HepG2 (cell line): Measurements from ENCODE around the gene CCDC201. TPM values are rescaled to one million over a fixed set of nuclear protein-coding genes. Genes with fewer than 3 reads are reported as not detected.

Source experiments
- ARNT ChIP-seq: fragments of 450-650 bp; IDR thresholded peaks from 2 replicates; pipeline ENCODE4 v1.6.1; 2017
- CHD4 ChIP-seq: fragments of 200-600 bp; sonication (generic); IDR thresholded peaks from 2 replicates; pipeline ENCODE4 v1.7.0; 2017; ENCODE audit warnings: mild to moderate bottlenecking, low read length, borderline replicate concordance
- HNRNPL ChIP-seq: fragments of 200-400 bp; formaldehyde crosslinking; IDR thresholded peaks from 2 replicates; pipeline ENCODE4 v1.6.1; 2017; ENCODE audit warnings: mild to moderate bottlenecking, low read depth, low read length
- NBN ChIP-seq: fragments of 450-650 bp; conservative IDR thresholded peaks from 2 replicates; pipeline ENCODE4 v1.6.1; 2017
- PHF20 ChIP-seq: sonication (generic); formaldehyde crosslinking; IDR thresholded peaks from 2 replicates; pipeline ENCODE4 v1.5.0; 2020; ENCODE audit warnings: mild to moderate bottlenecking, missing genetic modification reagents
- SMC3 ChIP-seq: IDR thresholded peaks from 2 replicates; pipeline ENCODE4 v1.6.1; 2011; ENCODE audit warnings: low read length, improper control_type of control experiment
- SP140L ChIP-seq: sonication (generic); formaldehyde crosslinking; IDR thresholded peaks from 2 replicates; pipeline ENCODE4 v1.4.0; 2020; ENCODE audit warnings: missing genetic modification reagents, borderline replicate concordance
- STAT5B ChIP-seq: sonication (generic); formaldehyde crosslinking; IDR thresholded peaks from 2 replicates; pipeline ENCODE4 v1.4.0; 2020; ENCODE audit warnings: missing genetic modification reagents
- SYNCRIP ChIP-seq: fragments of 200-400 bp; formaldehyde crosslinking; IDR thresholded peaks from 2 replicates; pipeline ENCODE4 v1.6.1; 2018; ENCODE audit warnings: mild to moderate bottlenecking, low read depth, low read length; ENCODE audit not compliant: insufficient read depth
- XBP1 ChIP-seq: sonication (generic); formaldehyde crosslinking; IDR thresholded peaks from 2 replicates; pipeline ENCODE4 v1.5.0; 2020; ENCODE audit warnings: missing genetic modification reagents
- ZNF264 ChIP-seq: sonication (generic); formaldehyde crosslinking; IDR thresholded peaks from 2 replicates; pipeline ENCODE4 v1.4.0; 2020; ENCODE audit warnings: missing genetic modification reagents
- ZNF3 ChIP-seq: IDR thresholded peaks from 2 replicates; pipeline ENCODE4 v1.7.0; 2017; ENCODE audit warnings: inconsistent platforms
- ZNF326 ChIP-seq: sonication (generic); formaldehyde crosslinking; IDR thresholded peaks from 2 replicates; pipeline ENCODE4 v1.4.0; 2020; ENCODE audit warnings: missing genetic modification reagents, borderline replicate concordance
- ZNF432 ChIP-seq: sonication (generic); formaldehyde crosslinking; IDR thresholded peaks from 2 replicates; pipeline ENCODE4 v1.5.0; 2020; ENCODE audit warnings: missing genetic modification reagents, mild to moderate bottlenecking, borderline replicate concordance
- ZNF598 ChIP-seq: sonication (generic); formaldehyde crosslinking; IDR thresholded peaks from 2 replicates; pipeline ENCODE4 v1.5.1; 2020; ENCODE audit warnings: mild to moderate bottlenecking, missing genetic modification reagents, borderline replicate concordance
- ZNF703 ChIP-seq: sonication (generic); formaldehyde crosslinking; IDR thresholded peaks from 2 replicates; pipeline ENCODE4 v1.5.1; 2020; ENCODE audit warnings: missing genetic modification reagents, mild to moderate bottlenecking, moderate library complexity, borderline replicate concordance
- ZNF781 ChIP-seq: sonication (generic); formaldehyde crosslinking; IDR thresholded peaks from 2 replicates; pipeline ENCODE4 v1.5.1; 2020; ENCODE audit warnings: borderline replicate concordance, mild to moderate bottlenecking, missing genetic modification reagents; ENCODE audit errors: not compliant biosample characterization
- ZNF891 ChIP-seq: sonication (generic); formaldehyde crosslinking; IDR thresholded peaks from 2 replicates; pipeline ENCODE4 v1.5.0; 2020; ENCODE audit warnings: mild to moderate bottlenecking, missing genetic modification reagents
- polyA plus RNA-seq, 8 experiments: library from polyadenylated mRNA; depleted of rRNA in 3 of 8; stranded (reverse) in 7 of 8; unstranded in 1 of 8; fragments of >200 nt; fragmentation: Illumina TruSeq in 4 of 8; extraction: Trizol in 4 of 8; gene quantifications; 2 replicates each; pipeline versions ENCODE4 v1.2.1 to v1.2.3, GENCODE V29; 2011 to 2016; ENCODE audit warnings: low read depth in 4 of 8, missing spikeins in 1 of 8, mixed read lengths in 1 of 8; ENCODE audit not compliant: insufficient read depth in 1 of 8
- total RNA-seq, 5 experiments: library from RNA; depleted of rRNA; stranded (reverse); fragments of >200 nt; fragmentation: Illumina TruSeq; extraction: Trizol; gene quantifications; 2 replicates each; pipeline ENCODE4 v1.2.3, GENCODE V29; 2016; ENCODE audit warnings: low read depth in 1 of 5
- TF ChIP-seq, protein P1 (sequence below): sonication (generic); formaldehyde crosslinking; IDR thresholded peaks from 2 replicates; pipeline ENCODE4 v1.5.1; 2020; ENCODE audit warnings: mild to moderate bottlenecking, missing genetic modification reagents, borderline replicate concordance
- TF ChIP-seq, protein P2 (sequence below): sonication (generic); formaldehyde crosslinking; conservative IDR thresholded peaks from 2 replicates; pipeline ENCODE4 v1.4.0; 2020; ENCODE audit warnings: missing genetic modification reagents
- TF ChIP-seq, protein P3 (sequence below): sonication (generic); formaldehyde crosslinking; IDR thresholded peaks from 2 replicates; pipeline ENCODE4 v1.5.1; 2020; ENCODE audit warnings: missing genetic modification reagents, mild to moderate bottlenecking, borderline replicate concordance

The CCDC201 gene
- total and polyA plus RNA-seq, 2 of the 13 experiments (the other 11 are each of a cell fraction or from before 2014, with no cell fraction given), result 0.92 TPM; not detected in 1

DNA sequence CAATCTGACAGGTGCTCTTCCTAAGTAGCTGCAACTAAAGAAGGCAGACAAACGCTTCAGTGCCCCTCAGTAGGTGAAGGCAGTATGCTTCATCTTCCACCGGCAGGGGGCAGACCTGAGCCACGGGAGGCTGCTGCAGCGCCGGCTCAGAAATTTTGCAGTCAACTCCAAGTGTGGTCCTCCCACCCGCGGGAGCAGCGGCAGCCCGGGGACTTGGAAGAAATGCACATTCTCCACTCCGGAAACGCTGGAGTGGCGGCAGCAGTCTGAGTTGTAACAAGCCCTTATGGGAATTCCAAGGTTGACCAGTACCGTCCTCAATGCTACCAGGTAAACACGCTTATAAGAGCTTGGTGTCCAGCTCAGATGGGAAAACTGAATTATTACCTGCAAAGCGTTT is 44.8 kb upstream of the CCDC201 start (continued):
- TF ChIP-seq ZNF3 (CRISPR knock-in tag) (peak; percentile 80; the same call in 1 of the 2 replicates), ZNF781 (CRISPR knock-in tag) (no peak), SP140L (no peak), HNRNPL (no peak), ZNF264 (no peak), PHF20 (CRISPR knock-in tag) (no peak), ZNF326 (CRISPR knock-in tag) (no peak), ZNF598 (CRISPR knock-in tag) (no peak), SYNCRIP (no peak), ARNT (no peak), ZNF432 (CRISPR knock-in tag) (no peak), CHD4 (no peak), NBN (no peak), SMC3 (peak; percentile 80), XBP1 (CRISPR knock-in tag) (no peak), ZNF891 (CRISPR knock-in tag) (no peak), ZNF703 (CRISPR knock-in tag) (no peak), STAT5B (no peak)
- TF ChIP-seq, protein P1, sequence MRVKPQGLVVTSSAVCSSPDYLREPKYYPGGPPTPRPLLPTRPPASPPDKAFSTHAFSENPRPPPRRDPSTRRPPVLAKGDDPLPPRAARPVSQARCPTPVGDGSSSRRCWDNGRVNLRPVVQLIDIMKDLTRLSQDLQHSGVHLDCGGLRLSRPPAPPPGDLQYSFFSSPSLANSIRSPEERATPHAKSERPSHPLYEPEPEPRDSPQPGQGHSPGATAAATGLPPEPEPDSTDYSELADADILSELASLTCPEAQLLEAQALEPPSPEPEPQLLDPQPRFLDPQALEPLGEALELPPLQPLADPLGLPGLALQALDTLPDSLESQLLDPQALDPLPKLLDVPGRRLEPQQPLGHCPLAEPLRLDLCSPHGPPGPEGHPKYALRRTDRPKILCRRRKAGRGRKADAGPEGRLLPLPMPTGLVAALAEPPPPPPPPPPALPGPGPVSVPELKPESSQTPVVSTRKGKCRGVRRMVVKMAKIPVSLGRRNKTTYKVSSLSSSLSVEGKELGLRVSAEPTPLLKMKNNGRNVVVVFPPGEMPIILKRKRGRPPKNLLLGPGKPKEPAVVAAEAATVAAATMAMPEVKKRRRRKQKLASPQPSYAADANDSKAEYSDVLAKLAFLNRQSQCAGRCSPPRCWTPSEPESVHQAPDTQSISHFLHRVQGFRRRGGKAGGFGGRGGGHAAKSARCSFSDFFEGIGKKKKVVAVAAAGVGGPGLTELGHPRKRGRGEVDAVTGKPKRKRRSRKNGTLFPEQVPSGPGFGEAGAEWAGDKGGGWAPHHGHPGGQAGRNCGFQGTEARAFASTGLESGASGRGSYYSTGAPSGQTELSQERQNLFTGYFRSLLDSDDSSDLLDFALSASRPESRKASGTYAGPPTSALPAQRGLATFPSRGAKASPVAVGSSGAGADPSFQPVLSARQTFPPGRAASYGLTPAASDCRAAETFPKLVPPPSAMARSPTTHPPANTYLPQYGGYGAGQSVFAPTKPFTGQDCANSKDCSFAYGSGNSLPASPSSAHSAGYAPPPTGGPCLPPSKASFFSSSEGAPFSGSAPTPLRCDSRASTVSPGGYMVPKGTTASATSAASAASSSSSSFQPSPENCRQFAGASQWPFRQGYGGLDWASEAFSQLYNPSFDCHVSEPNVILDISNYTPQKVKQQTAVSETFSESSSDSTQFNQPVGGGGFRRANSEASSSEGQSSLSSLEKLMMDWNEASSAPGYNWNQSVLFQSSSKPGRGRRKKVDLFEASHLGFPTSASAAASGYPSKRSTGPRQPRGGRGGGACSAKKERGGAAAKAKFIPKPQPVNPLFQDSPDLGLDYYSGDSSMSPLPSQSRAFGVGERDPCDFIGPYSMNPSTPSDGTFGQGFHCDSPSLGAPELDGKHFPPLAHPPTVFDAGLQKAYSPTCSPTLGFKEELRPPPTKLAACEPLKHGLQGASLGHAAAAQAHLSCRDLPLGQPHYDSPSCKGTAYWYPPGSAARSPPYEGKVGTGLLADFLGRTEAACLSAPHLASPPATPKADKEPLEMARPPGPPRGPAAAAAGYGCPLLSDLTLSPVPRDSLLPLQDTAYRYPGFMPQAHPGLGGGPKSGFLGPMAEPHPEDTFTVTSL (CRISPR knock-in tag), result no peak
- TF ChIP-seq, protein P2, sequence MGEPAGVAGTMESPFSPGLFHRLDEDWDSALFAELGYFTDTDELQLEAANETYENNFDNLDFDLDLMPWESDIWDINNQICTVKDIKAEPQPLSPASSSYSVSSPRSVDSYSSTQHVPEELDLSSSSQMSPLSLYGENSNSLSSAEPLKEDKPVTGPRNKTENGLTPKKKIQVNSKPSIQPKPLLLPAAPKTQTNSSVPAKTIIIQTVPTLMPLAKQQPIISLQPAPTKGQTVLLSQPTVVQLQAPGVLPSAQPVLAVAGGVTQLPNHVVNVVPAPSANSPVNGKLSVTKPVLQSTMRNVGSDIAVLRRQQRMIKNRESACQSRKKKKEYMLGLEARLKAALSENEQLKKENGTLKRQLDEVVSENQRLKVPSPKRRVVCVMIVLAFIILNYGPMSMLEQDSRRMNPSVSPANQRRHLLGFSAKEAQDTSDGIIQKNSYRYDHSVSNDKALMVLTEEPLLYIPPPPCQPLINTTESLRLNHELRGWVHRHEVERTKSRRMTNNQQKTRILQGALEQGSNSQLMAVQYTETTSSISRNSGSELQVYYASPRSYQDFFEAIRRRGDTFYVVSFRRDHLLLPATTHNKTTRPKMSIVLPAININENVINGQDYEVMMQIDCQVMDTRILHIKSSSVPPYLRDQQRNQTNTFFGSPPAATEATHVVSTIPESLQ (CRISPR knock-in tag), result no peak
- TF ChIP-seq, protein P3, sequence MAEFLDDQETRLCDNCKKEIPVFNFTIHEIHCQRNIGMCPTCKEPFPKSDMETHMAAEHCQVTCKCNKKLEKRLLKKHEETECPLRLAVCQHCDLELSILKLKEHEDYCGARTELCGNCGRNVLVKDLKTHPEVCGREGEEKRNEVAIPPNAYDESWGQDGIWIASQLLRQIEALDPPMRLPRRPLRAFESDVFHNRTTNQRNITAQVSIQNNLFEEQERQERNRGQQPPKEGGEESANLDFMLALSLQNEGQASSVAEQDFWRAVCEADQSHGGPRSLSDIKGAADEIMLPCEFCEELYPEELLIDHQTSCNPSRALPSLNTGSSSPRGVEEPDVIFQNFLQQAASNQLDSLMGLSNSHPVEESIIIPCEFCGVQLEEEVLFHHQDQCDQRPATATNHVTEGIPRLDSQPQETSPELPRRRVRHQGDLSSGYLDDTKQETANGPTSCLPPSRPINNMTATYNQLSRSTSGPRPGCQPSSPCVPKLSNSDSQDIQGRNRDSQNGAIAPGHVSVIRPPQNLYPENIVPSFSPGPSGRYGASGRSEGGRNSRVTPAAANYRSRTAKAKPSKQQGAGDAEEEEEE, result no peak
